Transverse colon (tissue), 4 donors: Measurements from ENCODE around the gene COPZ2. TPM values are rescaled to one million over a fixed set of nuclear protein-coding genes. Genes with fewer than 3 reads are reported as not detected.

ENCODE experiments used
- DNase-seq: peaks from one replicate; pipeline ENCODE4 v3.0.0-alpha.2; 2019
- H3K27ac ChIP-seq, 4 donors: fragments of 200-600 bp; sonication (generic); 2 replicates each; pipeline ENCODE4 v1.5.1; 2016 to 2018; ENCODE audit warnings: inconsistent platforms in 4 of 4
- H3K27me3 ChIP-seq: fragments of 200-600 bp; sonication (generic); 2 replicates; pipeline ENCODE4 v1.5.1; 2017; ENCODE audit warnings: inconsistent platforms
- H3K36me3 ChIP-seq, 4 donors: fragments of 200-600 bp; sonication (generic); 2 replicates each; pipeline ENCODE4 v1.5.1; 2017 to 2019; ENCODE audit warnings: inconsistent platforms in 4 of 4
- H3K4me1 ChIP-seq, 4 donors: fragments of 200-600 bp; sonication (generic); 2 replicates each; pipeline ENCODE4 v1.5.1; 2017 to 2020; ENCODE audit warnings: inconsistent platforms in 4 of 4
- H3K4me3 ChIP-seq, 4 donors: fragments of 200-600 bp; sonication (generic); 1 replicate in 1 of 4; 2 replicates in 3 of 4; pipeline versions ENCODE4 v1.5.1 to v1.6.1; 2017 to 2019; ENCODE audit warnings: inconsistent platforms in 4 of 4
- H3K9me3 ChIP-seq, 2 donors: fragments of 200-600 bp; sonication (generic); 2 replicates each; pipeline ENCODE4 v1.5.1; 2017 to 2019; ENCODE audit warnings: inconsistent platforms in 2 of 2
- EP300 ChIP-seq: sonication (generic); formaldehyde crosslinking; IDR thresholded peaks from one replicate; pipeline ENCODE4 v1.6.1; 2017; ENCODE audit warnings: antibody characterized with exemption, low read depth
- POLR2A ChIP-seq: fragments of 450-650 bp; IDR thresholded peaks from one replicate; pipeline ENCODE4 v1.6.1; 2016; ENCODE audit warnings: antibody characterized with exemption, mild to moderate bottlenecking, moderate library complexity
- POLR2AphosphoS5 ChIP-seq, 3 donors: sonication (generic); formaldehyde crosslinking; IDR thresholded peaks; one replicate each; pipeline ENCODE4 v1.6.1; 2016; ENCODE audit warnings: antibody characterized with exemption in 3 of 3
- WGBS, 2 donors: methylation state at CpG; one replicate each; pipeline ENCODE4 v1.1.5; 2018; ENCODE audit warnings: low coverage in 1 of 2; 5-methylcytosine and 5-hydroxymethylcytosine counted together
- in situ Hi-C, 4 donors: fragments of 200-750 bp; cut with MboI; loops; one replicate each; pipeline versions ENCODE4 v1.15.0 to v1.15.1; 2017; ENCODE audit warnings: low sequenced_read_pairs in 3 of 4, low pct_ligation_motif_present in 1 of 4, low pct_unique_long_range_greater_than_20kb in 1 of 4
- intact Hi-C: fragments of 100-400 bp; cut with DNase I; formaldehyde crosslinking; loops from one replicate; pipeline ENCODE4 v1.15.1; 2023; ENCODE audit warnings: low total_unique reads
- total RNA-seq, 4 donors: library from RNA; depleted of rRNA; stranded (reverse); fragments of >200 nt; gene quantifications; one replicate each; pipeline ENCODE4 v1.1.0, GENCODE V29; 2016
- TF ChIP-seq, protein P1 (sequence below), 5 experiments: fragments of 200-600 bp in 3 of 5; fragments of 450-650 bp in 2 of 5; sonication (generic) in 3 of 5; IDR thresholded peaks; 1 replicate in 2 of 5; 2 replicates in 3 of 5; pipeline ENCODE4 v1.5.1; 2016 to 2017; ENCODE audit warnings: antibody characterized with exemption in 5 of 5, inconsistent platforms in 3 of 5, mild to moderate bottlenecking in 2 of 5, moderate library complexity in 1 of 5

COPZ2 gene
- total RNA-seq, 4 donors from 2014 or later: 6.0 to 11.2 (median 8.3) TPM

DNA sequence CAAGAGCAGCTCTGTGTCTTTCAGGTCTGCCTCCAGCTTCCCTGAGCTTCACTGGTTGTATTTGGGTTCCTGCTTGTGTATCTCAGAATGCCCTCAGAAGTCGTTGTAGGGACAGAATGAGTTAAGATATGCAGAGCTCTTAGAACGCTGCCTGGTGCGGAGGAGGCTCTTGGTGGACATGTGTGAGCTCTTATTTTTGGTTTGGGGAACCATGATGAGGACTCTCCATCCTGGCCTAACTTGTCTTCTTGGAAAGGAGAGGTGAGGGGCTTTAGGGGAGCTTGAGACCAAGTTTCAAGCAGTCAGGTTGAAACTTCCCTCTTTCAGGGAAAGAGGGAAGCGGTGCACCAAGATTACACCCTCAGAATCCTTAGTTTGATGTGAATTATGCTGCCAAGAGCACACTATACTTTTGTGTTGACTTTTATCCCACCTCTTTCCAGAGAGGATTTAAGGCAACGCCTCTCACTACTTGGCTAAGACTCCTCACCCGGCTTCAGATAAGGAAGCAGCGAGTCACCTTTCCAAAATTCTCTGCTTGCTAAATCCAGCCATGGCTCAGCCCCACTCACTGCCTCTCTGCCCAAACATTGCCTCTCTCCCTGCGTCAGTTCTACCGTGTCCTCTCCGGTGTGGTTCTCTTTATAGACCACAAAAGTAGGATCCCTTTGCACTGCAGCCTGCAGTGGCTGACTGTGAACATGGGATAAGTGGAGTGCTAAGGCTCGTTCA is 53.9 kb downstream of the COPZ2 start:
- H3K27ac ChIP-seq: no peak overlapping the region
- no peaks in the 10 kb centered on the region for H3K9me3 ChIP-seq
- in situ Hi-C loops: no loop called here
- H3K27me3 ChIP-seq: no peaks in the 10 kb centered on the region
- DNase-seq: no peak
- H3K4me3 ChIP-seq: no peak overlapping the region
- 82 to 89% methylated on average over 4 to 11 of the region's 11 CpGs for WGBS, 2 donors
- TF ChIP-seq, protein P1, sequence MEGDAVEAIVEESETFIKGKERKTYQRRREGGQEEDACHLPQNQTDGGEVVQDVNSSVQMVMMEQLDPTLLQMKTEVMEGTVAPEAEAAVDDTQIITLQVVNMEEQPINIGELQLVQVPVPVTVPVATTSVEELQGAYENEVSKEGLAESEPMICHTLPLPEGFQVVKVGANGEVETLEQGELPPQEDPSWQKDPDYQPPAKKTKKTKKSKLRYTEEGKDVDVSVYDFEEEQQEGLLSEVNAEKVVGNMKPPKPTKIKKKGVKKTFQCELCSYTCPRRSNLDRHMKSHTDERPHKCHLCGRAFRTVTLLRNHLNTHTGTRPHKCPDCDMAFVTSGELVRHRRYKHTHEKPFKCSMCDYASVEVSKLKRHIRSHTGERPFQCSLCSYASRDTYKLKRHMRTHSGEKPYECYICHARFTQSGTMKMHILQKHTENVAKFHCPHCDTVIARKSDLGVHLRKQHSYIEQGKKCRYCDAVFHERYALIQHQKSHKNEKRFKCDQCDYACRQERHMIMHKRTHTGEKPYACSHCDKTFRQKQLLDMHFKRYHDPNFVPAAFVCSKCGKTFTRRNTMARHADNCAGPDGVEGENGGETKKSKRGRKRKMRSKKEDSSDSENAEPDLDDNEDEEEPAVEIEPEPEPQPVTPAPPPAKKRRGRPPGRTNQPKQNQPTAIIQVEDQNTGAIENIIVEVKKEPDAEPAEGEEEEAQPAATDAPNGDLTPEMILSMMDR (IDR thresholded peaks at IDR 0.05): no peak
- TF ChIP-seq POLR2A: no peak
- TF ChIP-seq EP300: no peak
- no peak for TF ChIP-seq POLR2AphosphoS5 (IDR thresholded peaks at IDR 0.05)
- H3K4me1 ChIP-seq: peaks cover 0 to 11% (median 5%) of the 10 kb centered on the region in 4 donors
- intact Hi-C loops: no loop called here
- H3K36me3 ChIP-seq: peaks cover 0 to 14% (median 6%) of the 10 kb centered on the region in 4 donors

DNA sequence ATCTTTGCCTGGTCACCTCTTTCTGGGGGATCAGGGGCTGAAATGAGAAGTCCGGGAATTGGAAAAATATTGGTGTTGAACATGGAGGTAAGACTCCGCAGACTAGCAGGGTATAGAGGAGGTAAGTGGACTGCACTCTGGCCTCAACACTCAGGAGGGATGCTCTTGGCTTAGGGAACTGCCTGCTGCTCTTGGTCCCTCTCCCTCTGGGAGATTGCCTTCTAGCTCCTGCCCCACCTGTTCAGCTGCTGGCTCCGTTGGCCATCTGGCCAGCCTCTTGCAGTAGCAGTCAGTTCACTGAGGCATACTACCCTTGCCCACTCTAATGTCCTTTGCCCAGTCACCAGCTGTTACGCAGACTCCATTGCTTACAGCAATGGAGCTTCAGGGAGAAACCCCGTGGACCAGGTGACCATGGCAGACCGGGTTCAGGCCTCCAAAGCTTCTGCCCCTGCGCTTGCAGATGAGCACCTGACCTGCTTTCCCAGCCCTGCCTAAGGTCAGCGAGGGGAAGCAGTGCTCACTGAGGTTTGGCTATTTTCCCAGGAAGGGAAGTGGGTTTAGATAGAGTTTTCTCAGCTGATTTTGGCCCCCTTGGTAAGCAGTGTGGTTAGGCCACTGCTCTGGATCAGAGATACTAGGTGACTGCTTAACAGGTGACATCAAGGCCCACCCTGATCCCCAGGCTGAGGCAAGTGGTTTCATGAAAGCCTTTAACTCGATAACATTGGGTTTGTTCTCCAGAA is 54.8 kb downstream of the COPZ2 start:
- no peak overlapping the region for H3K27ac ChIP-seq
- H3K4me3 ChIP-seq: no peak overlapping the region
- H3K36me3 ChIP-seq: peaks cover 0 to 18% (median 9%) of the 10 kb centered on the region in 4 donors
- WGBS, 2 donors: 75 to 77% methylated on average over 4 to 9 of the region's 9 CpGs
- peaks cover 0 to 10% (median 4%) of the 10 kb centered on the region in 4 donors for H3K4me1 ChIP-seq
- DNase-seq: no peak
- TF ChIP-seq POLR2AphosphoS5 (IDR thresholded peaks at IDR 0.05): no peak
- no peak for TF ChIP-seq EP300
- TF ChIP-seq, protein P1 (IDR thresholded peaks at IDR 0.05): no peak
- TF ChIP-seq POLR2A: no peak
- H3K27me3 ChIP-seq: no peaks in the 10 kb centered on the region
- in situ Hi-C loops (no loop called here), intact Hi-C loops (no loop called here)
- H3K9me3 ChIP-seq: no peaks in the 10 kb centered on the region

DNA sequence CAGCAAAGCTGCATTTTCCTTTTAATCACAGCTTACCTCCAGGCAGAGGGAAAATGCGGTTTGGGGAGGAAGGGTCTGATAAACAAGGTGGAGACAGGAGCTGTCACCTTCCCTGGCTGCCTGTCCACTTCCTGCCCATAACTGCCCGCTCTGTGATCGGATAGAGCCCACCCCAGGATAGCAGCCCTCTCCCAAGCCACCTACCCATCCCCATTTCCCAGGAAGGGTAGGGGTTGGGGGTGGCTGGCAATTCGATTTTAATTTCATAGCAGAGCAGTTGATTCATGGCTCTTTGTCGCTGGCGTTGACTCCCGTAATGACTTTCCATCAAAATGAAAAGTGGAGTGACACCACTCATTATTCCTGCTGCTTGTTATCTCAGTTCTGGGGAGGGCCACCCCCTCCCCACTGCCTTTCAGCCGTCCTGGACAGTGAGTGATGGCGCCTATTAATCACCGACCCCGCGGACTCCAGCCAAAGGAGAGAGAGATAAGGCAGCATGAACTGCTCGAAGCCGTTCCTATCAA is 55.4 kb downstream of the COPZ2 start:
- Histone ChIP-seq H3K4me1 (peaks cover 0 to 4% (median under 1%) of the 10 kb centered on the region in 4 donors), H3K4me3 (no peak overlapping the region), H3K27me3 (no peaks in the 10 kb centered on the region), H3K36me3 (peaks cover 0 to 23% (median 10%) of the 10 kb centered on the region in 4 donors), H3K9me3 (no peaks in the 10 kb centered on the region), H3K27ac (no peak overlapping the region)
- TF ChIP-seq EP300: no peak
- TF ChIP-seq, protein P1 (IDR thresholded peaks at IDR 0.05): no peak
- TF ChIP-seq POLR2AphosphoS5 (IDR thresholded peaks at IDR 0.05): no peak
- no peak for TF ChIP-seq POLR2A
- WGBS, 2 donors: 83 to 96% methylated on average over 4 to 14 of the region's 14 CpGs
- no peak for DNase-seq
- intact Hi-C loops: no loop called here
- in situ Hi-C loops: no loop called here

DNA sequence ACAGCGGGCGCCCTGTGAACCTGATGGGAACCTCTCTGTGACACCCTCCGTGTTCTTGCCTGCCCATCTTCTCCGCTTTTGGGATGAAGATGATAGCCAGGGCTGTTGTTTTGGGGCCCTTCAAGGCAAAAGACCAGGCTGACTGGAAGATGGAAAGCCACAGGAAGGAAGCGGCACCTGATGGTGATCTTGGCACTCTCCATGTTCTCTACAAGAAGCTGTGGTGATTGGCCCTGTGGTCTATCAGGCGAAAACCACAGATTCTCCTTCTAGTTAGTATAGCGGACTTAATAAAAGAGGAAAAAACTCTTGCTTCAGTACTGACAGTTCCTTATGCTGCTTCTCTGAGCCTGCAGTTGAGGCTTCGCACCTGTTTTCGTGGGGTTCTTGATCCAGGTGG is 56.1 kb downstream of the COPZ2 start:
- H3K27ac ChIP-seq: no peak overlapping the region
- H3K4me3 ChIP-seq: no peak overlapping the region
- DNase-seq: peak; percentile 22
- WGBS, 2 donors: 93 to 100% methylated on average over 2 to 9 of the region's 9 CpGs
- H3K27me3 ChIP-seq: no peaks in the 10 kb centered on the region
- H3K9me3 ChIP-seq: no peaks in the 10 kb centered on the region
- in situ Hi-C loops (no loop called here), intact Hi-C loops (no loop called here)
- TF ChIP-seq POLR2A: no peak
- no peak for TF ChIP-seq EP300
- TF ChIP-seq, protein P1 (IDR thresholded peaks at IDR 0.05): no peak
- no peak for TF ChIP-seq POLR2AphosphoS5 (IDR thresholded peaks at IDR 0.05)
- H3K4me1 ChIP-seq: no peaks in the 10 kb centered on the region
- H3K36me3 ChIP-seq: peaks cover 0 to 23% (median 10%) of the 10 kb centered on the region in 4 donors
